Measurements from ENCODE around the gene DPYD. TPM values are rescaled to one million over a fixed set of nuclear protein-coding genes. Genes with fewer than 3 reads are reported as not detected.

The DPYD gene
- total RNA-seq, 2 experiments from 2014 or later = 34.4 to 35.9 TPM

- peaks cover 33% of the 10 kb centered on the region for H3K4me1 Mint-ChIP-seq (ENCODE audit: low read depth)
- H3K27ac Mint-ChIP-seq = no peak overlapping the region
- H3K4me3 Mint-ChIP-seq = no peak overlapping the region
- H3K4me1 ChIP-seq (ENCODE audit: insufficient read depth, low read length) = no peaks in the 10 kb centered on the region
- H3K9me3 ChIP-seq (ENCODE audit: control insufficient read depth in 1 of 2, insufficient read depth in 1 of 2, low read length in 2 of 2) = no peaks in the 10 kb centered on the region
- ATAC-seq (ENCODE audit: poor library complexity) (no peak), DNase-seq (no peak)
- H3K36me3 ChIP-seq (ENCODE audit: insufficient read depth, low read length) = peaks cover 3% of the 10 kb centered on the region
- no peak overlapping the region for H3K4me3 ChIP-seq (ENCODE audit: low read length)
- no peak for TF ChIP-seq CTCF (IDR thresholded peaks at IDR 0.05)
- ChIA-PET CTCF (no interaction called here), POLR2A (no interaction called here)
- H3K27me3 Mint-ChIP-seq = no peaks in the 10 kb centered on the region
- no peak overlapping the region for H3K27ac ChIP-seq (ENCODE audit: low read depth in 1 of 2, low read length in 2 of 2)
- H3K9me3 Mint-ChIP-seq = no peaks in the 10 kb centered on the region
- H3K27me3 ChIP-seq (ENCODE audit: control insufficient read depth in 1 of 2, insufficient read depth in 2 of 2, low read length in 2 of 2) = no peaks in the 10 kb centered on the region
- peaks cover 21% of the 10 kb centered on the region for H3K36me3 Mint-ChIP-seq (ENCODE audit: low read depth)
- intact Hi-C loops (cut with DNase I, micrococcal nuclease) = no loop called here
These were observed 124.1 kb downstream of the DPYD start for GRCh38 chr1:97796711-97797110.

- ChIA-PET CTCF (interaction anchor here (0.6 kb wide), 1 partner anchor 56 kb away, joined by 3 read pairs; no protein-coding TSS in a partner anchor), POLR2A (no interaction called here)
- Histone ChIP-seq H3K4me1 (ENCODE audit: insufficient read depth, low read length) (no peaks in the 10 kb centered on the region), H3K27me3 (ENCODE audit: control insufficient read depth in 1 of 2, insufficient read depth in 2 of 2, low read length in 2 of 2) (no peaks in the 10 kb centered on the region), H3K4me3 (ENCODE audit: low read length) (no peak overlapping the region), H3K27ac (ENCODE audit: low read depth in 1 of 2, low read length in 2 of 2) (no peak overlapping the region), H3K9me3 (ENCODE audit: control insufficient read depth in 1 of 2, insufficient read depth in 1 of 2, low read length in 2 of 2) (no peaks in the 10 kb centered on the region), H3K36me3 (ENCODE audit: insufficient read depth, low read length) (no peaks in the 10 kb centered on the region)
- Mint-ChIP-seq H3K4me3 (no peak overlapping the region), H3K9me3 (no peaks in the 10 kb centered on the region), H3K27me3 (no peaks in the 10 kb centered on the region), H3K36me3 (ENCODE audit: low read depth) (no peaks in the 10 kb centered on the region), H3K27ac (no peak overlapping the region), H3K4me1 (ENCODE audit: low read depth) (peaks cover 47% of the 10 kb centered on the region)
- ATAC-seq (ENCODE audit: poor library complexity) (no peak), DNase-seq (no peak)
- no peak for TF ChIP-seq CTCF (IDR thresholded peaks at IDR 0.05)
- intact Hi-C loops (cut with DNase I, micrococcal nuclease) = no loop called here
These were observed 128.2 kb downstream of the DPYD start for GRCh38 chr1:97792655-97793054.

- H3K4me3 Mint-ChIP-seq = no peak overlapping the region
These were observed 129.6 kb downstream of the DPYD start for GRCh38 chr1:97791251-97791650.

More at GRCh38 chr1:97791251-97791650, 129.6 kb downstream of the DPYD start:
- Histone ChIP-seq H3K9me3 (ENCODE audit: control insufficient read depth in 1 of 2, insufficient read depth in 1 of 2, low read length in 2 of 2) (no peaks in the 10 kb centered on the region), H3K27ac (ENCODE audit: low read depth in 1 of 2, low read length in 2 of 2) (no peak overlapping the region), H3K4me1 (ENCODE audit: insufficient read depth, low read length) (no peaks in the 10 kb centered on the region), H3K4me3 (ENCODE audit: low read length) (no peak overlapping the region), H3K27me3 (ENCODE audit: control insufficient read depth in 1 of 2, insufficient read depth in 2 of 2, low read length in 2 of 2) (no peaks in the 10 kb centered on the region), H3K36me3 (ENCODE audit: insufficient read depth, low read length) (no peaks in the 10 kb centered on the region)
- Mint-ChIP-seq H3K36me3 (ENCODE audit: low read depth) (no peaks in the 10 kb centered on the region), H3K9me3 (no peaks in the 10 kb centered on the region), H3K4me1 (ENCODE audit: low read depth) (peaks cover 41% of the 10 kb centered on the region), H3K27ac (no peak overlapping the region), H3K27me3 (no peaks in the 10 kb centered on the region)
- CTCF ChIA-PET = no interaction called here
- intact Hi-C loops (cut with DNase I, micrococcal nuclease) = no loop called here
- POLR2A ChIA-PET = no interaction called here
- ATAC-seq (ENCODE audit: poor library complexity) (no peak), DNase-seq (peak in 1 of 14 experiments; percentile 10)
- TF ChIP-seq CTCF (IDR thresholded peaks at IDR 0.05) = no peak

All from CD4-positive, alpha-beta T cell (primary cell).